G401 (cell line): Measurements from ENCODE around the gene CHMP6. TPM values are rescaled to one million over a fixed set of nuclear protein-coding genes. Genes with fewer than 3 reads are reported as not detected.

Source experiments
- DNase-seq: peaks from one replicate; pipeline ENCODE4 v3.0.0-alpha.2; 2015; ENCODE audit warnings: low spot score
- in situ Hi-C: cut with HindIII; loops from 2 replicates; pipeline ENCODE4 v1.10.0; 2016; ENCODE audit warnings: low sequenced_read_pairs, mixed read lengths
- total RNA-seq: library from RNA; depleted of rRNA; stranded (reverse); fragments of >200 nt; shearing (Covaris generic); gene quantifications from 2 replicates; pipeline ENCODE4 v1.2.3, GENCODE V29; 2014

CHMP6 gene
- total RNA-seq, 1 experiment from 2014 or later: 51.8 TPM

- in situ Hi-C loops: no loop called here
- DNase-seq: no peak
Measured at GRCh38 chr17:80987941-80988461, 3.6 kb upstream of the CHMP6 start.

DNA sequence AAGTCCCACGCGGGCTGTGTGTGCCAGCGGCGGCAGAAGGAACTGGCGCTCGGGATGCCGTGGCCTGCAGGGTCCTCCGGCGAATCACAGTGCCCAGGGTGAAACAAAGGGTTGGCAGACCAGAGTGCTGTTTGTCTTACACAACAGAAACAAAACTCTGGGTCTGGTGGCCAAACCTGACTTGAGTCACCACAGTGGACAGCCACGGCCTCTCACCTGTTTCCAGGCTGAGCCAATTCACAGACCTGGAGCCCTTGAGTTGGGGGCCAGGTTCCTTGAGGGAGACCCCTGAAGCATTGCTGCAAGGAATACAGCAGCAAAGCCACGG is 2.1 kb upstream of the CHMP6 start:
- in situ Hi-C loops: no loop called here
- DNase-seq: no peak

DNA sequence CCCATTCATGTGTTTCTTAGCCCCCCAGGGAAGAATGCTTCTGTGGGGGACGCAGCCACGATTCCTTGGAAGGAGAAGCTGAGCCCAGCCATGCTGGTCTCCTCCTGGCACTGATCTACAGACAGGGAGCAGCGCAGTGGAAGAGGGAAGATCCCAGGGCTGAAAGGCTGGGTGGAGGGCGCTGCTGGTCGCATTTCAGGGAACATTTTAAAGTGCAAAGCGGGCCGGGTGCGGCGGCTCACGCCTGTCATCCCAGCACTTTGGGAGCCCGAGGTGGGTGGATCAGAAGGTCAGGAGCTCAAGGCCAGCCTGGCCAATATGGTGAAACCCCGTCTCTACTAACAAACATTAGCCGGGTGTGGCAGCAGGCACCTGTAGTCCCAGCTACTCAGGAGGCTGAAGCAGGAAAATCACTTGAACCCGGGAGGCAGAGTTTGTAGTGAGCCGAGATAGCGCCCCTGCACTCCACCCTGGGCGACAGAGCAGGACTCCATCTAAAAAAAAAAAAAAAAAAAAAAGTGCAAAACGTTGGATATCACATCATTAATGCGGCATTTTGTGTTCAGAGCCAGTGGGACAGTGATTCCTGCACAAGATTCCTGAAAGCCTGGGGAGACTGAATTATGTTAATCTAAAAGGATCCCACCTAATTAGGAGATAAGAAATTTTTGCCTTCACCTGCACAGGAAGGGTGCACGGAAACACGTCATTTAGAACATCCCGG is 558 bp upstream of the CHMP6 start:
- in situ Hi-C loops: no loop called here
- DNase-seq: no peak

DNA sequence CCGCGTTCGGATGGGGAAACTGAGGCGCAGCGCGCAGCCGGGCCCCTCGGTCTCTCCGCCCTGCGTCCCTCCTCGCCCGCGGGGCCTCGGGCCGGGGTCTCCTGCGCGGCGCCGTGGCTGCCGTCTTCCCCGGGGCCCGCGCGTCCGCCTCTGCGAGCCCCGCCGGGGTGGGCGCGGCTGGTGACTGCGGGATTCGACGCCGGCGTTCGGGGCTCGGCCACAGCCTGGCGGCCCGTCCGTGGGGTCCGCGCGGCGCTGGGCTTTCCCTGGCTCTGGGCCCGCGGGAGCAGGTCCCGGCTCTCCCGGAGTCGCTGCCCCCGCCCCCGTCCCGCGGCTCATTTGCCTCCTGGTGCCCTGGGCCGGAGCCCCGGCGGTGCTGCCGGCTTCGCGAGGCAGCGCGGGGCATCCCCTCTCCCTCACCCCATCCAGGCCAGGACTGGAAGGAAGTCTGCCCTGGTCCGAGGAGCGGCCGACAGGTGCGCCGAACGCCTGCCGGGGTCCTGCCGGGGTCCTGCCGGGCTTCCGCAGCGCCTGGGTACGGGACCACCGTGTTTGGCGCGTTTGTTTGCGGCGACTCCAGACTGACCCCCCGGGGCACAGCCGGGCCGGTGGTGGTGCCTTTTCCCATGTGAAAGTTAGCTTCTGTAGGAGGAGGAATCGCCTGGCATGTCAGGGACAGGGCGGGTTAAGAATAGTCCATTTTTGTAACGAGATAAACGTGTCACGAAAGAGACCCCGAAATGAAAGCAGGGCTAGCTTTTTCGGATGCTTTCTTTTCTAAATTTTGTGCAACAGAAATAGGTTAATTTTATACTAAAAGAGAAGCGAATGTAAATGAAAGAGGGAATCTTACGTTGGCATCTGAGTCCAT is 671 bp downstream of the CHMP6 start:
- in situ Hi-C loops: no loop called here
- no peak for DNase-seq

GRCh38 chr17:80992948-80993624 is 1.4 kb downstream of the CHMP6 start:
- DNase-seq: no peak
- in situ Hi-C loops: no loop called here

DNA sequence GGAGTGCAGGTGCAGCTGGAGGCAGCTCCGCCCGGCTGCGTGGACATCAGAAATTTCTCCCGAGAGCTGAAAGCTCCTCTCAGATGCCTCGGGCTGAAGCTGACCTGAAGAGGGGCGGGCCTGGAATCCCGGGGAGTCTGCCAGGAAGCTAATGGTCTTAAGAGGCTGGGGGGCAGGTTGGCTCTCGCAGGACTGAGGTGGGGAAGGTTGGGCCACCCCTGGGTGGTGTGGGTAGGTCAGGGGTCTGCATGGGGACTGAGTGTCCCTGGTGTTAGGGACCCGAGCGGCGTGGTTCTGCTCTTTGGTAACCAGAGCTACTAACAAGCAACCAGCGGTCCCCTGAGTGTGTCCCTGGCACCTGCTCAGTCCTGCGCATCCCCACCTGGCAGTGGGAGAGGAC is 3.5 kb downstream of the CHMP6 start:
- no peak for DNase-seq
- in situ Hi-C loops: no loop called here

GRCh38 chr17:80996422-80997305 is 5.0 kb downstream of the CHMP6 start:
- no peak for DNase-seq
- in situ Hi-C loops: no loop called here

DNA sequence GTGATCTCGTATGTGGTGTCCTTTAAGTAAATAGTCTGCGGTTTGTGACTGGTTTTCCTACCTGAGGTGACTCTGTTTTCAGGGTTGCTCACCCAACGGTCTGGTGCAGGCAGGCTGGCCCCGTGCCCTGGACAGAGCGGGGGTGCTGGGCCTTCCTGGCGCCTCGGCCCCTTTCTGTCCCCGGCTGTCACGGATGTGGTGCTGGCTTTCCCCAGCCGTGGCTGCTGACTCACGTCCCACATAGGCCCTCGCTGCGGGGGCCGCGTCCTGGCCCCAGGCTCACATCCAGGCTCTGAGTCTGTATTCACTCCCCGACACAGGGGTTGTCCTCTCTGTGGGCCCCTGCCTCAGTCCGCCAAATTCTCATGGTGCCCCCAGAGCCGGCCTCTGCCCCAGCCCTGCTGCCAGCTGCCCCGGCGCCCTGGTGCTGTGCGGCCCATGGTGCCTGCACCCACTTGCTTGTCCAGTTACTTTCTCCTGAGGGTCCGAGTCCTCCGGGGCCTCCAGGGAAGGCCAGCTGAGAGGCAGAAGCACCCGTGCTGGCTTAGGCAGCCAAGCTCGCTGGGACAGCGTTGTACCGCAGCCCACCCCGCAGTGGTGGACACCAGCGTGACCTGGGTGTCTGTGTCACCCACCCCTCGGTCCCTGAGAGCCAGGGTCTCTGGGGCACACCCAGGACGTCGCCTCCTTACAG is 5.9 kb downstream of the CHMP6 start:
- in situ Hi-C loops: no loop called here

DNA sequence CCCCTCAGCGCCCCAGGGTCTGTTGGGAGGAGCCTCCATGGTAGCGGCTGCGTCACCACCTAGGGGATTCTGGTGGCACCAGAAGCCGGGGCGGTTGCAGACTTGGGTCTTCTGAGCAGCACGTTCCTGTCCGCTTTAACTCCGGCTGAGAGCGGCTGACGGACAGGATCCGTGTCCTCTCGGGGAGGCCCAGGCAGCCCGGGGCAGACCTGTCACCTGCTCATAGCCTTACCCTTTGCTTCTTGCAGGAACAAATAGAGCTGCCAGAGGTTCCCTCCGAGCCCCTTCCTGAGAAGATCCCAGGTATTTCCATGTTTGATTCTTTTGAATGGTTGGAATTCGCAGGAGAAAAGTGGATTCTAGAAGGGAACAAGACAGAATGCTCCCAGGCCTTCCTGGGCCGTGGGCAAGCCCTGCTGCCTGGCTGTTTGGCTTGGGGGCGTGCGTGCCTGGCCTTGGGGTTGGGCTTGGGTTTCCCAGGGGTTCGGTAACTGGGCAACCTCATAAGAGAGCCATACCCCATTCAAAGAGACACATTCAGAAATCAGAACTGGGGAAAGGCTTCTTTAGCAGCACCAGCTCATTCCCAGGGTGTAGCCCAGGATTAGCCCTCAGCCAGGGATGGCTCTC is 6.6 kb downstream of the CHMP6 start:
- no peak for DNase-seq
- in situ Hi-C loops: no loop called here

More for the DNA sequence above, 5.9 kb downstream of the CHMP6 start:
- no peak for DNase-seq

DNA sequence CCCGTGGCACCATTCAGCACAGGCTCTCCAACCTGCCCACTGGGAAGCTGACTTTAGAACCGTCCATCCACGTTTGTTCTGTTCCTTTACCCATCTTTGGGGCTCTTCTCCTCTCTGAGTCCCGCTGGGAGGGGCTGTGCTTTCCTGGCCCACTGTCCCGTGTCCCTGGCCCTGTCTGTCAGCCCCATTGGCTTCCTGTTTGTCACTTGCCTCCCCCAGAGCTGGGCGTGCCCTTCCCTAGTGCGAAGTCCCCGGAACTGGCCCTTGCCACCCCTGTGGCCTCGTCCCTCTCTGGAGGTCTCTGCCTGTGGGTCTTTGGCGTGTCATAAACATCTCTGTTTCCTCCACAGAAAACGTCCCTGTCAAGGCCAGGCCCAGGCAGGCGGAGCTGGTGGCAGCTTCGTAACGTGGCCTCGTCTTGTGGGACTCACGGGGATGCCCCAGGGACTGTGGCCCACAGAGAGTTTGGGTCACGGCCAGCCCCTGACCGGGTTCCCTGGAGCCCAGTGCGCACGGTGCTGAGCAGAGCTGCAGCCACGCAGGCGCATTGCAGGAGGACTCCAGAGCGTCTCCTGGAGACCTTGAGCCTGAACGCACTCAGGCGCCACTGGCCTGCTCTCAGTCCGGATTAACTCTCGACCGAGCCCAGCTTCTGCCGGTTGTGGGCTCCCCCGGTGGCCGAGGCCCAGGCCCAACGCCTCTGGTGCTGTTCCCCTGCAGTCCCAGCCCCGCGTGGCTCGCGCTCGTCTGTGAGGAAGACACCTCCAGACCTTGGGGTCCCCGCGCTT is 7.3 kb downstream of the CHMP6 start:
- DNase-seq: no peak
- in situ Hi-C loops: no loop called here

DNA sequence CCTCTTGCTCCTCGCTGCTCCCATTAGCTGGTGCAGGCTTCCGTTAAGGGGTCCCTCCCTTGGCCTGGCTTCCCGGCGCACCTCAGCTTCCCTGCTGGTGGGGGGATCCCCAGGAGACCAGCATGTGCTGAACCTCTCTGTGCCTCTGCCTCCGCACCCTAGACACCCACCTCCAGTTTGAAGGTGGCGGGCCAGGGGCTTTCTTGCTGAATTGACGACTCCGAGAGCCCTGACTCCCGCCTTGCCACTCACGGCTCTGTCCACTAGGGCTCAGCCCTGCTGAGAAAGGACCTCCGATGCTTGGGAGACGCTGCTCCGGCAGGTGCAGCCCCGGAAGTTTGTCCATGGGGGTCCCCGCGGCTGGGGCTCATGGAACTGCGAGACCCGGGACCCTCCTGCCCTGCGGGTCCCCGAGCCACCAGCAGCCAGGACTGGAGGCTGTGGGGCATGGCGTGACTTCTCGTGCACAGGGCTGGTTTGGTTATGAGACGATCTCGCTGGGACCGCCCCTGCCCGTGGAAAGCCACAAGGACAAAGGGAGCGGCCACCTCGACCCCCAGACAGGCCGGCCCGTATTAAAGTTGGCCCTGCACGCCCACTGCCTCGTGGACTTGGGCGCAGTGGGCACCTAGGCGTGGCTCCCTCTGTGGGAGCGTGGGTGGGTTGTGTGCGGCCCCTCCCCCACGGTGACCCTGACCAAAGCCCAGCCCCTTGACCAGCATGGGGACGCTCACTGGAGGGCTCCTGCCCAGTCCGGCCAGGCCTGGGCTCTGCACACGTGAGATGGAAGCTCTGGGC is 8.1 kb downstream of the CHMP6 start:
- in situ Hi-C loops: no loop called here
- DNase-seq: no peak

DNA sequence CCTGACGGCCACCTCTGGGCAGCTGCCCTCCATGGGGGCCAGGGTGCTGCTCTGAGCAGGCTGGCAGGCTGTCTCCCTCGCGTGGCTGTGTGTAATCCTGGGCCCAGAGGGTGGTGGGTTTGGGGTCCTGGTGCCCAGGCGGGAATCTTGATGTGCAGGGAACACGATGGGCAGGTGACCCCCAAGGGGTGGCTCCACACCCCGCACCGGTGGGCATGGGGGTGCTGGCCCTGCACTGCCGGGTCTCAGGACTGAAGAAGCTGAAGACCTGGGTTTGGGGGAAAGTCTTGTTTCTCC is 8.6 kb downstream of the CHMP6 start:
- no peak for DNase-seq
- in situ Hi-C loops: no loop called here

- in situ Hi-C loops: no loop called here
- no peak for DNase-seq
Measured at GRCh38 chr17:81000631-81001357, 9.2 kb downstream of the CHMP6 start.

DNA sequence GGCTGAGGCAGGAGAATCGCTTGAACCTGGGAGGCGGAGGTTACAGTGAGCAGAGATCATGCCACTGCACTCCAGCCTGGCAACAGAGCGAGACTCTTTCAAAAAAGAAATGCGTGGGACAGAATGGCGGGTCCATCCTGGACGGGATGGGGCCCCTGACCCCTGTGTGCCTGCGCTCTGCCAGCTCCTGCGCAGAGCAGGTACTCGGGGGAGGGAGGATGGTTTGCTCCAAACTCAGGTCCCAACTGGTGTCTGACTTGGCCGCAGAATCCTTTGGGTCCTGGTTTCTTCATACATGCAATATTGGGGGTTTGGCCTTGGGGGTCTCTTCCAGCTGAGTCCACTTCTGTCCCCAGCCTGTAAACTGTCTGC is 10.4 kb downstream of the CHMP6 start:
- in situ Hi-C loops: no loop called here
- no peak for DNase-seq

GRCh38 chr17:81002409-81003361 is 11.0 kb downstream of the CHMP6 start:
- DNase-seq: no peak
- in situ Hi-C loops: no loop called here
